ENCODE measurements around the gene CAPN10.

The CAPN10 gene

GRCh38 chr2:240564561-240565332, 21.8 kb upstream of the CAPN10 start:
- DNase-seq (peak; percentile 57), ATAC-seq (peak; percentile 3)

GRCh38 chr2:240565333-240566202, 21.0 kb upstream of the CAPN10 start:
- DNase-seq (peak; percentile 90), ATAC-seq (peak; percentile 55)

- peak; percentile 98 for DNase-seq
Observed at GRCh38 chr2:240566203-240567136, 20.1 kb upstream of the CAPN10 start.

GRCh38 chr2:240567137-240567871, 19.2 kb upstream of the CAPN10 start:
- peak; percentile 33 for DNase-seq
- no peak for ATAC-seq

More at GRCh38 chr2:240566203-240567136, 20.1 kb upstream of the CAPN10 start:
- ATAC-seq = peak; percentile 69

GRCh38 chr2:240567872-240568677, 18.5 kb upstream of the CAPN10 start, which contains the start of gene RNPEPL1:
Gene RNPEPL1, plus strand, starts transcription at chr2:240568484. Its CDS starts 103 bp downstream, at chr2:240568587.
- peak; percentile 30 for ATAC-seq
- DNase-seq = peak; percentile 65

- ATAC-seq (no peak), DNase-seq (peak; percentile 44)
Observed at GRCh38 chr2:240568678-240569522, 17.6 kb upstream of the CAPN10 start.

- DNase-seq (peak; percentile 22), ATAC-seq (no peak)
Observed at GRCh38 chr2:240569523-240569997, 17.0 kb upstream of the CAPN10 start.

- DNase-seq = peak; percentile 5
- no peak for ATAC-seq
Observed at GRCh38 chr2:240569998-240570530, 16.5 kb upstream of the CAPN10 start.

- no peak for DNase-seq
- no peak for ATAC-seq
Observed at GRCh38 chr2:240570531-240571313, 15.8 kb upstream of the CAPN10 start.

GRCh38 chr2:240571314-240571973, 15.1 kb upstream of the CAPN10 start:
- DNase-seq = no peak

GRCh38 chr2:240572141-240573031, 14.1 kb upstream of the CAPN10 start:
- ATAC-seq (no peak), DNase-seq (no peak)

More at GRCh38 chr2:240571314-240571973, 15.1 kb upstream of the CAPN10 start:
- ATAC-seq = no peak

- DNase-seq (no peak), ATAC-seq (no peak)
Observed at GRCh38 chr2:240573071-240573515, 13.4 kb upstream of the CAPN10 start.

- DNase-seq (no peak), ATAC-seq (no peak)
Observed at GRCh38 chr2:240573516-240574385, 12.8 kb upstream of the CAPN10 start.

- DNase-seq (no peak), ATAC-seq (no peak)
Observed at GRCh38 chr2:240574386-240575100, 12.0 kb upstream of the CAPN10 start.
